NK-92 (cell line): ENCODE data around the gene NEDD4.
"Not testable (repeated sequence)": the region's sequence is repeated elsewhere in the genome, so short reads cannot be mapped to it uniquely, and the experiment has no call there.

Experiments used
- DNase-seq: peaks from one replicate; lab custom pipeline; 2025; ENCODE audit not compliant: unreplicated experiment; lab: John Stamatoyannopoulos, UW

NEDD4 gene

GRCh38 chr15:55897560-55898336 lies 95.7 kb downstream of the NEDD4 start:
- DNase-seq, result no peak

GRCh38 chr15:55894399-55894965 lies 98.9 kb downstream of the NEDD4 start:
- DNase-seq, result no peak

GRCh38 chr15:55893852-55894251 lies 99.6 kb downstream of the NEDD4 start:
- DNase-seq, result no peak

- no peak for DNase-seq
Observed at GRCh38 chr15:55891196-55891595, 102.2 kb downstream of the NEDD4 start.

- no peak for DNase-seq
Observed at GRCh38 chr15:55884223-55884622, 109.2 kb downstream of the NEDD4 start.

GRCh38 chr15:55879181-55879580 lies 114.2 kb downstream of the NEDD4 start:
- no peak for DNase-seq

GRCh38 chr15:55873024-55873720 lies 120.2 kb downstream of the NEDD4 start:
- DNase-seq, result no peak

GRCh38 chr15:55872471-55872870 lies 120.9 kb downstream of the NEDD4 start:
- no peak for DNase-seq

- DNase-seq, result no peak
Observed at GRCh38 chr15:55869660-55870059, 123.8 kb downstream of the NEDD4 start.

GRCh38 chr15:55868707-55869106 lies 124.7 kb downstream of the NEDD4 start:
- no peak for DNase-seq

GRCh38 chr15:55868291-55868690 lies 125.1 kb downstream of the NEDD4 start:
- not testable (repeated sequence) for DNase-seq

GRCh38 chr15:55863911-55864310 lies 129.5 kb downstream of the NEDD4 start:
- no peak for DNase-seq

GRCh38 chr15:55861115-55861514 lies 132.3 kb downstream of the NEDD4 start:
- DNase-seq, result no peak

GRCh38 chr15:55860468-55860867 lies 132.9 kb downstream of the NEDD4 start:
- DNase-seq, result no peak

- no peak for DNase-seq
Observed at GRCh38 chr15:55859681-55860080, 133.7 kb downstream of the NEDD4 start.

GRCh38 chr15:55858661-55859060 lies 134.8 kb downstream of the NEDD4 start:
- DNase-seq, result no peak

- DNase-seq, result no peak
Observed at GRCh38 chr15:55856506-55857164, 136.8 kb downstream of the NEDD4 start.

- no peak for DNase-seq
Observed at GRCh38 chr15:55853134-55853533, 140.3 kb downstream of the NEDD4 start.

- DNase-seq, result no peak
Observed at GRCh38 chr15:55846116-55846707, 147.2 kb downstream of the NEDD4 start.

GRCh38 chr15:55842897-55843296 lies 150.5 kb downstream of the NEDD4 start:
- not testable (repeated sequence) for DNase-seq

- no peak for DNase-seq
Observed at GRCh38 chr15:55835866-55836265, 157.5 kb downstream of the NEDD4 start.
